GM12875 (cell line): Measurements from ENCODE around the gene SOX13.

Source experiments
- H3K4me3 ChIP-seq: one replicate; pipeline ENCODE4 v1.5.1; 2011; ENCODE audit warnings: low read depth, low read length, control low read depth
- CTCF ChIP-seq: IDR thresholded peaks from 2 replicates; pipeline ENCODE4 v1.5.1; 2011; ENCODE audit warnings: low read depth, mild to moderate bottlenecking, control low read depth, inconsistent platforms, low read length, moderate library complexity, borderline replicate concordance; ENCODE audit not compliant: insufficient read depth

The SOX13 gene

DNA sequence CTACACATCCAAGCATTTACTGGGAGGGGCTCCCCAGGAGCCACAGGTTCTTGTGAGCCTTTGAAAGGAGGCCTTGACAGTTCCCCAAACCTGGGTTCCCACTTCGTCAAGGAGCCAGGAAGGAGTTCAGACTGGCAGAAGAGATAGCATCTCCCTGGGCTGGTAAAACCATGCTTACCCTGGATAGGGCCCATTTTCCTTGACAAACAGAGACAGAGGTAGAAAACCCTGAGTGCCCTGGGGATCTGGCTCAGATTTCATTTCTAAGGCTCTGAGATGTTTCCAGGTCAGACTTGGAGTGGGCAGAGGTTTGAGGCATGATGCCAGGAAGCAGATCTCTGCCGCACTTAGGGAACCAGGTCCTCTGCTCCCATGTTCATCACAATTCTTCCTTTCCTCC, 76.2 kb downstream of the SOX13 start:
- H3K4me3 ChIP-seq, result no peak overlapping the region
- TF ChIP-seq CTCF, result no peak

DNA sequence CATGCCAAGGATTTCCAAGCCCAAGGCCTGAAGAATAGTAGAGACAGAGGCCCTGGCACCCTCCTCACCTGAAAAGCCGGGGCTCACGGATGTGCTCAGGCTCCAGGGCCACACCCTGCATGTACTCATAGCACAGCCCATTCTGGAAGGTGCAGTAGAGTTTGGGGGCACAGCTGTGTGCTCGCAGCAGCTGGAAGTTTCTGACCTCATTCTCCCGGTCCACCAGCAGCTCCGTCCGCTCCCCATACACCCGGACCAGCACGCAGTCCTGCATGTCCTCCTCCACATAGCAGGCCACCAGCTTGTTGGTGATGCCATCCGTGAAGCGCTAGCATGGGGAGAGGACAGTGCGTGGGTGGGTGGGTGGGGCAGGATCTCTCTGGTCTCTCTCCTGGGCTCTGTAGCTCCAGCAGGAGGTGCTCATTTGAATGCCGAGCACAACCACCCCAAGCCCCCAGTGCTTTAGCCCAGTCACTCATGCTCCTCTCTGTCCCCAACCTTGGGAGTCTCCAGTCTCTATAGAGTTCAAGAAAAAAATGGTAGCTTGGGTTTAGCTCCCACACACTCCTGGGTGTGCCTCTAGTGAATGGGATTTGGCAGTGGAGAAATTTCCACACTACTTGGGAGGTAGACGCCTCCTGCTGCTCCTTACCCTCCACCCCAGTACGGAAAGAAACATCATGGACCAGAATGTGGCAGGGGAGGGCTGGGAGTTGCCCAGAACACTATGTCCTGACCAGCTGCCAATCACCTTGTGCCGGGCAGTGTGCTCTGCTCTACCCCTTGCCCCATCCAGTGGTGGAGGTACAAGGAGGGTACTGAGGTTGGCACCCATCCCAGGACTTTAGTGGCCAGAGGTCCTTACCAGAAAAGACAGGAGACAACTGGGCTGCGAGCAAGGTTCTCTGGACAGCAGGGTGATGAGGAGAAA, 77.0 kb downstream of the SOX13 start:
- H3K4me3 ChIP-seq, result no peak overlapping the region
- TF ChIP-seq CTCF, result no peak

DNA sequence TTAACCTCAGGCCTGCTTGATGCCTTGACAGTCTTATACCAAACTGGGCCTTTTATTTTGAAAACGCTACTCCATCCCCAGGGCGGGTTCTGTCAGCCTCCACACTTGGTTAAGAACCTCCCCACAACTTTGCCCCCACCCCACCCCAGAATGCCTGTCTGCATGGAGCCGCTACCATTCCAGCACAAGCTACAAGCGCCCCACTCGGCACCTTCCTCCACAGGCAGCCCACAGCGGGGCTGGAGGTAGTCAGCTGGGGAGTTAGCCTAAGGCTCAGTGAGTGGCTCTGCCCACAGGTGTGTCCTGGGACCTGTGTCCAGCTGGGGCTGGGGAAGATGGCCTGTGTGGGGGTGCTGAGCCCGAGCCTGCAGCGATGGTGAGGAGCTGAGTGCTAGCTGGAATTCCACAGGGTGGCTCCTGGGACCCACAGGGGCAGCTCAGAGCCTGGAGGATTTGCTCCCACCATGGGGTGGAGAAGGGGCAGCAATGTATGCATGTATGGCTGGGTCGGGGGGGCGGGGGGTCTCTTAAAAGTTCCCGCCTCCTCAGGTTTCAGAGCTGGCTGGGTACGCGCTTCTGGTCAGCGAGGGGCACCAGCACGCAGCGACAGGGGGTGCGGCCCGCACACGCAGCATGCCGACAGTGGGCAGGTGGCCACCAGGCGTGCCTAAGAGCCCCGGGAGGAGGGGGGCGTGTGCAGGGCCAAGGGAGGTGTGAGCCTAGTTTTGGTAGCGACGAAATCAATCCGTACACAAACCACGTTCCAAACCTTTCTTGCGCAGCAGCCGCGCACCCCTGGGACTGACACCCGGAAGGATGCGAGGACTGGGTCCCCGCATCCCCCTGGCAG, 78.0 kb downstream of the SOX13 start:
- no peak for TF ChIP-seq CTCF
- H3K4me3 ChIP-seq, result no peak overlapping the region

DNA sequence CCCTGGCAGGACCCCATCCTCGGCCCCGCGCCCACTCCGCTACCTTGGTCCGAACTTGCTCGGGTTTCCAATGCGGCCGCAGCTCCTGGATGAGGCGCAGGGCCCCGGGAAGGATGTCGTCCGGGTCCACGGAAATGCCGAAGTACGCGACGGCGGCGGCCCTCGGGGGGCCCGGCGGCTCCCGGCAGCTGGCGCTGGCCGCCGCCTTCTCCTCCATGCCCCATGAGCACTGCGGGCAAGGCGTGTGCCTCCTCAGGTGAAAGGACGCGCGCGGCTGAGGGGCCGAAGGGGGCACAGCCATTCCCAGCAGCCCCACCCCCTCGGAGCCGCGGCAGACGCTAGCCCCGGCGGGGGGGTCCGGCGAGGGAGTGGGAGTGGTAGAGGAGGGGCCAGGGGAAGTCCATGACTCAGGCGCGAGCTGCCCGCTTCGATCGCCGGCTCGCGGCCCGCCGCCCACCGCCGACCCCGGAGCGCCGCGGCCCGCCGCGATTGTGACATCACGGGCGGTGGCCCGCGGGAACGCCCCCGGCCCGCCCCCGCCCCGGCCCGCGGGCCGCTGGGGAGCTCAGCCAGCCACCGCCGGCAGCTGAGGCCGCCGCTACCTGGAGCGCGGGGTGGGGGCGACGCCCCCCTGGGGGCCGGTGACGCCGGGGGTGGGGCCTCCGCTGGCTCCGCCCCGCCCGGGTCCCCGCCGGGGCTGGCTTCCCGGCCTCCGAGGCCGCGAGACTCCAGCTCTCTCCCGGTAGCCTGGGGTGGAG, 78.8 kb downstream of the SOX13 start, which contains the start of gene ETNK2:
TSS of gene ETNK2 (minus strand) at position 493 of the 758 bp plus-strand sequence. CDS start at position 301, 192 bp downstream.
- TF ChIP-seq CTCF, result no peak
- H3K4me3 ChIP-seq, result no peak within 1 kb of the TSS

GRCh38 chr1:204152310-204153044, 79.6 kb downstream of the SOX13 start:
- TF ChIP-seq CTCF, result no peak
- H3K4me3 ChIP-seq, result no peak overlapping the region

- TF ChIP-seq CTCF, result no peak
- no peak overlapping the region for H3K4me3 ChIP-seq
Observed at GRCh38 chr1:204153667-204154066, 80.8 kb downstream of the SOX13 start.
